Right lobe of liver (tissue), 4 donors: ENCODE data around the gene RB1.

Experiments used
- CTCF ChIP-seq, 4 donors: fragments of 200-600 bp in 3 of 4; fragments of 450-650 bp in 1 of 4; IDR thresholded peaks; one replicate each; pipeline versions ENCODE4 v1.5.1 to v1.8.0; 2016 to 2022; ENCODE audit warnings: antibody characterized with exemption in 4 of 4, mild to moderate bottlenecking in 2 of 4
- POLR2A ChIP-seq: fragments of 450-650 bp; IDR thresholded peaks from one replicate; pipeline ENCODE4 v1.6.1; 2017; ENCODE audit warnings: antibody characterized with exemption, mild to moderate bottlenecking
- donor health status: DM: no; HTN: no; CAD: no.
- donor health status: DM: no; HTN: no; CAD: no.
- donor health status: DM: no; HTN: yes; CAD: no.

DNA sequence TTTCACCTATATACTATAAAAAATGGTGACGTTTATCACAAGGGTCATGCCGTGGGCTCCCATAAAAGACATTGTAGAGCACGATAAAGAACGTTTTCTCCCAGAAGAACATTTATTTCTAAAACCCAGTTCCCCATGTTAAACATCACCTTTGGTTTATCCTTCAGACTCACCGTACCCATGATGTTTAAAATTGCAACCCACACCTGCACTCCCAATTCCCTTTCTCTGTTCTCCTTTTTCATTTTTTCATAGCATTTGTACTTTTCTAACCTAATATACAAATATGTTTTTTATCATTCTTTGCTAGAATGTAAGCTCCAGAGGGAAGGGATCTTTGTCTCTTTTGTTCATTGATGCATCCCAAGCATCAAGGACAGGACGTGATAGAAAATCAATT is 227.3 kb downstream of the RB1 start:
- TF ChIP-seq CTCF (IDR thresholded peaks at IDR 0.05) = no peak
- TF ChIP-seq POLR2A = no peak
